Prostate gland (tissue), 2 donors: ENCODE data around the gene SNPH. TPM values are rescaled to one million over a fixed set of nuclear protein-coding genes. Genes with fewer than 3 reads are reported as not detected.

Source experiments
- DNase-seq: peaks from one replicate; pipeline ENCODE4 v3.0.0-alpha.2; 2019; ENCODE audit warnings: low spot score
- H3K27ac ChIP-seq, 2 donors: fragments of 200-600 bp; sonication (generic); 2 replicates each; pipeline ENCODE4 v1.5.1; 2017 to 2019
- H3K27me3 ChIP-seq: fragments of 200-600 bp; sonication (generic); replicated peaks from 2 replicates; pipeline ENCODE4 v1.5.1; 2019; ENCODE audit not compliant: insufficient read depth
- H3K36me3 ChIP-seq, 2 donors: fragments of 200-600 bp; sonication (generic); 1 replicate in 1 of 2; 2 replicates in 1 of 2; pipeline versions ENCODE4 v1.5.1 to v1.8.1; 2017 to 2019
- H3K4me1 ChIP-seq: fragments of 200-600 bp; sonication (generic); replicated peaks from 2 replicates; pipeline ENCODE4 v1.5.1; 2019
- H3K4me3 ChIP-seq, 2 donors: fragments of 200-600 bp; sonication (generic); 2 replicates each; pipeline ENCODE4 v1.5.1; 2017 to 2019
- H3K9me3 ChIP-seq: fragments of 200-600 bp; sonication (generic); 2 replicates; pipeline ENCODE4 v1.5.1; 2017
- CTCF ChIP-seq, 4 experiments: fragments of 200-600 bp in 2 of 4; fragments of 450-650 bp in 2 of 4; sonication (generic) in 2 of 4; IDR thresholded peaks; 1 replicate in 3 of 4; 2 replicates in 1 of 4; pipeline ENCODE4 v1.5.1; 2016 to 2019; ENCODE audit warnings: antibody characterized with exemption in 4 of 4, mild to moderate bottlenecking in 2 of 4, moderate library complexity in 2 of 4
- POLR2A ChIP-seq: fragments of 450-650 bp; IDR thresholded peaks from one replicate; pipeline ENCODE4 v1.6.1; 2016; ENCODE audit warnings: antibody characterized with exemption, mild to moderate bottlenecking
- POLR2AphosphoS5 ChIP-seq: sonication (generic); formaldehyde crosslinking; IDR thresholded peaks from one replicate; pipeline ENCODE4 v1.6.1; 2017; ENCODE audit warnings: antibody characterized with exemption
- WGBS: methylation state at CpG from one replicate; pipeline ENCODE4 v1.1.5; 2018; 5-methylcytosine and 5-hydroxymethylcytosine counted together
- intact Hi-C: fragments of 100-400 bp; cut with DNase I; formaldehyde crosslinking; loops from one replicate; pipeline ENCODE4 v1.14.2; 2022
- total RNA-seq, 2 donors: library from RNA; depleted of rRNA; stranded (reverse); fragments of >200 nt; gene quantifications; one replicate each; pipeline ENCODE4 v1.1.0, GENCODE V29; 2016

Gene SNPH
- total RNA-seq, 2 donors from 2014 or later = 4.5 to 12.3 TPM

- Histone ChIP-seq H3K4me1 (no peaks in the 10 kb centered on the region), H3K27me3 (no peaks in the 10 kb centered on the region), H3K4me3 (no peak overlapping the region), H3K27ac (no peak overlapping the region), H3K36me3 (no peaks in the 10 kb centered on the region), H3K9me3 (no peaks in the 10 kb centered on the region)
- intact Hi-C loops = no loop called here
- WGBS = 97% methylated on average over 4 of the region's 8 CpGs
- DNase-seq = no peak
- no peak for TF ChIP-seq POLR2A
- TF ChIP-seq CTCF (IDR thresholded peaks at IDR 0.05) = no peak
- no peak for TF ChIP-seq POLR2AphosphoS5
These were observed 28.4 kb downstream of the SNPH start for GRCh38 chr20:1294497-1294896.

- WGBS = 94% methylated on average over 20 of the region's 20 CpGs
- H3K9me3 ChIP-seq = no peaks in the 10 kb centered on the region
- TF ChIP-seq POLR2AphosphoS5 (no peak), CTCF (IDR thresholded peaks at IDR 0.05) (no peak), POLR2A (no peak)
- intact Hi-C loops = no loop called here
- H3K4me3 ChIP-seq = no peak overlapping the region
- H3K4me1 ChIP-seq = no peaks in the 10 kb centered on the region
- H3K27me3 ChIP-seq = no peaks in the 10 kb centered on the region
- H3K36me3 ChIP-seq = no peaks in the 10 kb centered on the region
- no peak overlapping the region for H3K27ac ChIP-seq
- DNase-seq = no peak
These were observed 29.3 kb downstream of the SNPH start for GRCh38 chr20:1295276-1295930.

GRCh38 chr20:1296117-1296610 lies 30.1 kb downstream of the SNPH start:
- 94% methylated on average over 20 of the region's 20 CpGs for WGBS
- Histone ChIP-seq H3K4me3 (no peak overlapping the region), H3K27me3 (no peaks in the 10 kb centered on the region), H3K4me1 (no peaks in the 10 kb centered on the region), H3K27ac (no peak overlapping the region), H3K9me3 (no peaks in the 10 kb centered on the region), H3K36me3 (no peaks in the 10 kb centered on the region)
- no peak for TF ChIP-seq POLR2A
- TF ChIP-seq POLR2AphosphoS5 = no peak
- no peak for TF ChIP-seq CTCF (IDR thresholded peaks at IDR 0.05)
- DNase-seq = no peak
- intact Hi-C loops = no loop called here

GRCh38 chr20:1296922-1297321 lies 30.8 kb downstream of the SNPH start:
- WGBS = 90% methylated on average over 14 of the region's 14 CpGs
- Histone ChIP-seq H3K4me3 (no peak overlapping the region), H3K27ac (no peak overlapping the region), H3K27me3 (no peaks in the 10 kb centered on the region), H3K4me1 (no peaks in the 10 kb centered on the region), H3K36me3 (no peaks in the 10 kb centered on the region), H3K9me3 (no peaks in the 10 kb centered on the region)
- no peak for TF ChIP-seq POLR2AphosphoS5
- TF ChIP-seq POLR2A = no peak
- TF ChIP-seq CTCF (IDR thresholded peaks at IDR 0.05) = no peak
- intact Hi-C loops = no loop called here
- no peak for DNase-seq

GRCh38 chr20:1297486-1297885 lies 31.4 kb downstream of the SNPH start:
- no peaks in the 10 kb centered on the region for H3K36me3 ChIP-seq
- no peak for TF ChIP-seq CTCF (IDR thresholded peaks at IDR 0.05)
- TF ChIP-seq POLR2AphosphoS5 = no peak
- TF ChIP-seq POLR2A = no peak
- H3K4me3 ChIP-seq = no peak overlapping the region
- no peaks in the 10 kb centered on the region for H3K9me3 ChIP-seq
- no peak overlapping the region for H3K27ac ChIP-seq
- no peaks in the 10 kb centered on the region for H3K4me1 ChIP-seq
- no peak for DNase-seq
- intact Hi-C loops = no loop called here
- WGBS = 100% methylated on average over 2 of the region's 2 CpGs
- H3K27me3 ChIP-seq = no peaks in the 10 kb centered on the region
